ENCODE results near the gene PTK7. TPM values are rescaled to one million over a fixed set of nuclear protein-coding genes. Genes with fewer than 3 reads are reported as not detected.
"Not testable (repeated sequence)": the region's sequence is repeated elsewhere in the genome, so short reads cannot be mapped to it uniquely, and the experiment has no call there.

The PTK7 gene
- total RNA-seq, 6 donors from 2014 or later, result 68.6 to 180 (median 89.4) TPM

DNA sequence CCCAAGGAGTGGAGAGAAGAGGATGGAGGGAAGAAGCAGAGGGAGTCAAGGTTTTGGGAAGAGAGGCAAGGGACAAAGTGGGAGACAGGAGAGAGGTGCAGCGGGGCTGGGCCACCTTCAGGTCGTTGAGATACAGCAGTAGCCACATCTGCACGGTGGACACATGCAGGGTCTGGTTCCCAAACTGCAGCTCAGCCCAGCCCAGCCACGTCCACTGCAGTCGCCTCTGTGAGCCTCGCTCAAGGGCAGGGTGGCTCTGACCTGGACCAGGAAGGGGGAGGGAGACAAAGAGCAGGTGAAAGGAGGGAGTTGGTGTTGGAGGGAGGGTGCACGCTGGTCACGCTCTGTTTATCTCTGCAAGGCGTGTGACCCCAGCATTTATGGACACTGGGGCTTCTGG is 37.4 kb upstream of the PTK7 start:
- Histone ChIP-seq H3K27ac (no peak overlapping the region), H3K4me3 (no peak overlapping the region), H3K4me1 (no peaks in the 10 kb centered on the region), H3K9me3 (no peaks in the 10 kb centered on the region), H3K36me3 (peaks cover 15 to 89% (median 60%) of the 10 kb centered on the region in 4 donors), H3K27me3 (no peaks in the 10 kb centered on the region)
- 84 to 96% methylated on average over 9 of the region's 9 CpGs for WGBS, 2 donors
- TF ChIP-seq POLR2AphosphoS5 (IDR thresholded peaks at IDR 0.05) (no peak), POLR2A (IDR thresholded peaks at IDR 0.05) (no peak), EP300 (IDR thresholded peaks at IDR 0.05) (no peak)
- TF ChIP-seq, protein P1, sequence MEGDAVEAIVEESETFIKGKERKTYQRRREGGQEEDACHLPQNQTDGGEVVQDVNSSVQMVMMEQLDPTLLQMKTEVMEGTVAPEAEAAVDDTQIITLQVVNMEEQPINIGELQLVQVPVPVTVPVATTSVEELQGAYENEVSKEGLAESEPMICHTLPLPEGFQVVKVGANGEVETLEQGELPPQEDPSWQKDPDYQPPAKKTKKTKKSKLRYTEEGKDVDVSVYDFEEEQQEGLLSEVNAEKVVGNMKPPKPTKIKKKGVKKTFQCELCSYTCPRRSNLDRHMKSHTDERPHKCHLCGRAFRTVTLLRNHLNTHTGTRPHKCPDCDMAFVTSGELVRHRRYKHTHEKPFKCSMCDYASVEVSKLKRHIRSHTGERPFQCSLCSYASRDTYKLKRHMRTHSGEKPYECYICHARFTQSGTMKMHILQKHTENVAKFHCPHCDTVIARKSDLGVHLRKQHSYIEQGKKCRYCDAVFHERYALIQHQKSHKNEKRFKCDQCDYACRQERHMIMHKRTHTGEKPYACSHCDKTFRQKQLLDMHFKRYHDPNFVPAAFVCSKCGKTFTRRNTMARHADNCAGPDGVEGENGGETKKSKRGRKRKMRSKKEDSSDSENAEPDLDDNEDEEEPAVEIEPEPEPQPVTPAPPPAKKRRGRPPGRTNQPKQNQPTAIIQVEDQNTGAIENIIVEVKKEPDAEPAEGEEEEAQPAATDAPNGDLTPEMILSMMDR (IDR thresholded peaks at IDR 0.05), result no peak
- ATAC-seq (ENCODE audit: low FRiP score in 2 of 2), result no peak
- DNase-seq, result no peak

DNA sequence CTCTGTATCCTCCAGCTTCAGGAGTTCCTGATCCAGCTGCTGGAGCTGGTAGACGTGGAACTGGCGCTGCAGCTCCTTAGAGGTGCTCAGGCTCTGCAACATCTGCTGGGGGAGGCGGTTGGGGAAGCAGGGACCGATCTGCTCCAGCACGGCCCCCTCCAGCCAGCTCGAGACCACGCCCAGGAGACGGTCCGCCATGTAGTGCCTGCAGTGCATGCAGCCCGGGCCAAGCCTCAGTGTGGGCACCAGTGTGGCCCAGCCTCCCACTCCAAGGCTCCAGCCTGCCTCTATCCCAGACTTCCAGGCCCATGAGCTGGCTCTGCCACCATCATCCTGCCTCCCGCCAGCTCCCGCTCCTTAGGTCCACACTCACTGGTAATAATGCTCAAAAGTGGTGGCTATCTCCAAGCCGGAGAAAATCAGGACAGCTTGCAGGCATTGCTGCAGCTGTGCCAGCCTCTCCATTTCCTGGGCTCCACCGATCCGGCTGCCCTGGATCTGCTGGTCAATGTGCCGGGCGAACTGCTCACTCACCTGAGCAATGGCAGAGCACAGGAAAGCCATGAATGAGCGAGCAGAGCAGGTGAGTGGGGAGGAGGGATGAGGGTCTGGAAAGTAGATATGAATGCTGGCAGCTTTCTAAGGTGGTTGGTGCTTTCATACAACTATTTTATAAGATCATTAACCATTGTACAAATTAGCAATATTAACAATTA is 35.4 kb upstream of the PTK7 start:
- Histone ChIP-seq H3K4me1 (no peaks in the 10 kb centered on the region), H3K27ac (no peak overlapping the region), H3K27me3 (no peaks in the 10 kb centered on the region), H3K9me3 (no peaks in the 10 kb centered on the region), H3K4me3 (no peak overlapping the region), H3K36me3 (peaks cover 15 to 88% (median 65%) of the 10 kb centered on the region in 4 donors)
- no peak for DNase-seq
- 93% methylated on average over 15 to 18 of the region's 18 CpGs for WGBS, 2 donors
- no peak for ATAC-seq (ENCODE audit: low FRiP score in 2 of 2)
- TF ChIP-seq POLR2A (IDR thresholded peaks at IDR 0.05), result no peak
- TF ChIP-seq, protein P1 (IDR thresholded peaks at IDR 0.05), result no peak
- no peak for TF ChIP-seq EP300 (IDR thresholded peaks at IDR 0.05)
- TF ChIP-seq POLR2AphosphoS5 (IDR thresholded peaks at IDR 0.05), result no peak

DNA sequence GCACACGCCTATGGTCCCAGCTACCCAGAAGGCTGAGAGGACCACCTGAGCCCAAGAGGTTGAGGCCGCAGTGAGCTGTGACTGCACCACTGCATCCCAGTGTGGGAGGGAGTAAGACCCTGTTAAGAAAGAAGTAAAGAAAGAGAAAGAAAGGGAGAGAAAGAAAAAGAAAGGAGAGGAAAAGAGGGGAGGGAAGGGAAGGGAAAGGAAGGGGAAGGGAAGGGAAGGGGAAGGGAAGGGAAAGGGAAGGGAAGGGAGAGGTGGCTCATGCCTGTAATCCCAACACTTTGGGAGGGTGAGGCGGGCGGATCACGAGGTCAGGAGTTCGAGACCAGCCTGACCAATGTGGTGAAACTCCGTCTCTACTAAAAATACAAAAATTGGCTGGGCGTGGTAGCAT is 34.6 kb upstream of the PTK7 start:
- not testable (repeated sequence) for H3K27me3 ChIP-seq; H3K27ac ChIP-seq; H3K9me3 ChIP-seq; ATAC-seq (ENCODE audit: low FRiP score in 2 of 2); H3K4me3 ChIP-seq; H3K4me1 ChIP-seq; DNase-seq
- 93 to 97% methylated on average over 8 of the region's 8 CpGs for WGBS, 2 donors
- peaks cover 15 to 89% (median 70%) of the 10 kb centered on the region in 4 donors for H3K36me3 ChIP-seq

DNA sequence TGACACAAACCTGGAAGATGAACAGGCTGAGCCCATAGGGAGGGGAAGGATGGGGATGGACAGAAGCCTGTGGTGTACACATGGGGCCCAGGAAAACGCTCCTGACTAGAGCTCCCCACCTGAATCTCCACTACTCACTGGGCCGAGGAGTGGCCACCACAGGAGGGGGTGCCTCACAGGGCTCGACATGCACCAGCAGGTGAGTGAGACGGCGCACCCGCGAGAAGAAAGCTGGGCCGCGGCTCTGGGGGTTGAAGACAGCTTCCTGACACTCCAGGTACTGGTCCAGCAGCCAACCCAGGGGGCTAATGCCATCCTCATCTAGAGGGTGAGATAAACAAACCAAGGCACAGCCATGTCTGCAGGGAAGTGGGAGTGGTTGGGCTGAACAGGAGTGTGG is 32.8 kb upstream of the PTK7 start:
- H3K4me3 ChIP-seq, result no peak overlapping the region
- no peaks in the 10 kb centered on the region for H3K9me3 ChIP-seq
- H3K27ac ChIP-seq, result no peak overlapping the region
- WGBS, 2 donors, result 88 to 94% methylated on average over 9 of the region's 9 CpGs
- DNase-seq (no peak), ATAC-seq (ENCODE audit: low FRiP score in 2 of 2) (no peak)
- H3K27me3 ChIP-seq, result no peaks in the 10 kb centered on the region
- TF ChIP-seq, protein P1 (IDR thresholded peaks at IDR 0.05), result no peak
- TF ChIP-seq POLR2AphosphoS5 (IDR thresholded peaks at IDR 0.05), result no peak
- no peak for TF ChIP-seq POLR2A (IDR thresholded peaks at IDR 0.05)
- no peak for TF ChIP-seq EP300 (IDR thresholded peaks at IDR 0.05)
- no peaks in the 10 kb centered on the region for H3K4me1 ChIP-seq
- peaks cover 6 to 88% (median 64%) of the 10 kb centered on the region in 4 donors for H3K36me3 ChIP-seq

DNA sequence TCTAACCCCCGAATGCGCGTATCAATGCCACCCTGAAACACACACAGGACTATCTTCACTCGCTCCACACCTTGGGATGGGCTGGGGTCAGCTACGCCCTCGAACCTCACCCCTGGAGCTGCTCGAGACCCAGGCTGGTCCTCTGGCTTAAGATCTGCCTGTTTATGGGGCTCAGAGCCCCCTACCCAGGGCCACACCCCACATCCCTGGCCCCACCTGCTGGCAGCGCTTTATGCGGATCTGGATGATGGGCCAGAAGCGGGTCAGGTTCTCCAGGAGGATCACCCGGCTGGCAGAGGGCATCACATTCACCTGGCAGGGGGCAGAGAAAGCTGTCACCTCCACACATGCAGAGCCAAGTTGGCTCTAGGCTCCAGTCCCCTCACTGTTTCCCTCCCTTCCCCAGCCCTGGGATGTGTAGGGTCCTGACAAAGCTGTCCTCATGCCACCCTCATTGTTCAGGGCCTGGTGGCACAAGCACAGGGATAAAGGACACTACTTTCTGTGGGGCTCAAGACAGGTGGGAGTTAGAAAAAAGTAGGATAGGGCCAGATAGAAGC is 30.7 kb upstream of the PTK7 start:
- 91 to 94% methylated on average over 8 to 11 of the region's 11 CpGs for WGBS, 2 donors

More for the DNA sequence above, 30.7 kb upstream of the PTK7 start:
- no peak overlapping the region for H3K4me3 ChIP-seq
- no peaks in the 10 kb centered on the region for H3K27me3 ChIP-seq
- H3K27ac ChIP-seq, result no peak overlapping the region
- no peak for ATAC-seq (ENCODE audit: low FRiP score in 2 of 2)
- TF ChIP-seq POLR2AphosphoS5 (IDR thresholded peaks at IDR 0.05) (no peak), EP300 (IDR thresholded peaks at IDR 0.05) (no peak), POLR2A (IDR thresholded peaks at IDR 0.05) (no peak)
- TF ChIP-seq, protein P1 (IDR thresholded peaks at IDR 0.05), result no peak
- H3K36me3 ChIP-seq, result peaks cover 6 to 88% (median 60%) of the 10 kb centered on the region in 4 donors
- no peaks in the 10 kb centered on the region for H3K4me1 ChIP-seq
- no peak for DNase-seq
- H3K9me3 ChIP-seq, result no peaks in the 10 kb centered on the region
